Spleen (tissue), 7 donors: ENCODE measurements around the gene STXBP1.

Experiments used
- CTCF ChIP-seq, 11 experiments: fragments of 200-600 bp in 7 of 11; fragments of 450-650 bp in 4 of 11; sonication (generic) in 4 of 11; IDR thresholded peaks in 8 of 11; conservative IDR thresholded peaks in 3 of 11; 1 replicate in 7 of 11; 2 replicates in 4 of 11; pipeline versions ENCODE4 v1.4.0 to v1.8.0; 2016 to 2021; ENCODE audit warnings: antibody characterized with exemption in 11 of 11, inconsistent platforms in 4 of 11, mild to moderate bottlenecking in 1 of 11
- POLR2A ChIP-seq, 3 donors: fragments of 450-650 bp; IDR thresholded peaks; one replicate each; pipeline ENCODE4 v1.5.1; 2017; ENCODE audit warnings: antibody characterized with exemption in 3 of 3, mild to moderate bottlenecking in 1 of 3
- POLR2AphosphoS5 ChIP-seq, 3 donors: sonication (generic); formaldehyde crosslinking; IDR thresholded peaks; one replicate each; pipeline ENCODE4 v1.5.1; 2017; ENCODE audit warnings: antibody characterized with exemption in 3 of 3
- donor health status: DM: no; HTN: no; CAD: no; lungs with moderate emphysema.
- donor health status: DM: no; HTN: no; CAD: no.
- donor health status: DM: no; HTN: no; CAD: no.

- TF ChIP-seq CTCF (IDR thresholded peaks at IDR 0.05 in 8 of 11, conservative IDR thresholded peaks at IDR 0.05 in 3 of 11) (no peak), POLR2A (IDR thresholded peaks at IDR 0.05) (no peak), POLR2AphosphoS5 (IDR thresholded peaks at IDR 0.05) (no peak)
These were observed 33.5 kb upstream of the STXBP1 start for GRCh38 chr9:127578627-127578951.
